GM13977 (cell line): ENCODE results near the gene PTGER1.

ENCODE experiments used
- DNase-seq: peaks from one replicate; pipeline ENCODE4 v3.0.0; 2012; ENCODE audit warnings: low spot score
- in situ Hi-C: fragments of 300-500 bp; cut with MboI; formaldehyde crosslinking; loops from one replicate; pipeline ENCODE4 v1.12.0; 2022; ENCODE audit warnings: low sequenced_read_pairs, low pct_unique_long_range_greater_than_20kb, mixed read lengths, inconsistent platforms; ENCODE audit not compliant: unreplicated experiment
- TF ChIP-seq, protein P1 (sequence below): IDR thresholded peaks from 2 replicates; pipeline ENCODE4 v1.5.1; 2012; ENCODE audit warnings: mild to moderate bottlenecking, control low read depth; ENCODE audit not compliant: insufficient read depth; ENCODE audit errors: extremely low read depth, missing control alignments

The PTGER1 gene

DNA sequence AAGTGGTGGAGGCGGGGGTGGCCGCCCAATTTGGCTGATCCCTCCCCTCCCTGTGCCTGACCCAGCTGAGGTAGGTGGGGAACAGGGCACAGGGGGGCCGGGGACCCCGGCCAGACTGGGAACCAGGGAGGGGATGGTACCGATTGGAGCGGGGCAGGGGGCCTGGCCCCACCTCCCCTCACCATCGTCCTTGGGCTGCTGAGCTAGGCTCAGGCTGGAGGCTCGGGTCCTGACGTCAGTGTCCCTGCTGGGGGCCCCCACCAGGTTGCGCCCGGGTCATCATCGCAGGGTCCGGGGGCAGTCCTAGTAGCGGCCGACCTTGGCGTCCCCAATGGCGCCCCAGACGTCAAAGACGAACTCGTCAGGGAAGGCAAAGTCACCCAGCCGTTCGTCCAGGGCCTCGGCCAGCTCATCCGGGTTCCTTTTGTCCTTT lies 3.0 kb upstream of the PTGER1 start:
- in situ Hi-C loops, result no loop called here
- no peak for DNase-seq
- TF ChIP-seq, protein P1, sequence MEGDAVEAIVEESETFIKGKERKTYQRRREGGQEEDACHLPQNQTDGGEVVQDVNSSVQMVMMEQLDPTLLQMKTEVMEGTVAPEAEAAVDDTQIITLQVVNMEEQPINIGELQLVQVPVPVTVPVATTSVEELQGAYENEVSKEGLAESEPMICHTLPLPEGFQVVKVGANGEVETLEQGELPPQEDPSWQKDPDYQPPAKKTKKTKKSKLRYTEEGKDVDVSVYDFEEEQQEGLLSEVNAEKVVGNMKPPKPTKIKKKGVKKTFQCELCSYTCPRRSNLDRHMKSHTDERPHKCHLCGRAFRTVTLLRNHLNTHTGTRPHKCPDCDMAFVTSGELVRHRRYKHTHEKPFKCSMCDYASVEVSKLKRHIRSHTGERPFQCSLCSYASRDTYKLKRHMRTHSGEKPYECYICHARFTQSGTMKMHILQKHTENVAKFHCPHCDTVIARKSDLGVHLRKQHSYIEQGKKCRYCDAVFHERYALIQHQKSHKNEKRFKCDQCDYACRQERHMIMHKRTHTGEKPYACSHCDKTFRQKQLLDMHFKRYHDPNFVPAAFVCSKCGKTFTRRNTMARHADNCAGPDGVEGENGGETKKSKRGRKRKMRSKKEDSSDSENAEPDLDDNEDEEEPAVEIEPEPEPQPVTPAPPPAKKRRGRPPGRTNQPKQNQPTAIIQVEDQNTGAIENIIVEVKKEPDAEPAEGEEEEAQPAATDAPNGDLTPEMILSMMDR, result no peak

DNA sequence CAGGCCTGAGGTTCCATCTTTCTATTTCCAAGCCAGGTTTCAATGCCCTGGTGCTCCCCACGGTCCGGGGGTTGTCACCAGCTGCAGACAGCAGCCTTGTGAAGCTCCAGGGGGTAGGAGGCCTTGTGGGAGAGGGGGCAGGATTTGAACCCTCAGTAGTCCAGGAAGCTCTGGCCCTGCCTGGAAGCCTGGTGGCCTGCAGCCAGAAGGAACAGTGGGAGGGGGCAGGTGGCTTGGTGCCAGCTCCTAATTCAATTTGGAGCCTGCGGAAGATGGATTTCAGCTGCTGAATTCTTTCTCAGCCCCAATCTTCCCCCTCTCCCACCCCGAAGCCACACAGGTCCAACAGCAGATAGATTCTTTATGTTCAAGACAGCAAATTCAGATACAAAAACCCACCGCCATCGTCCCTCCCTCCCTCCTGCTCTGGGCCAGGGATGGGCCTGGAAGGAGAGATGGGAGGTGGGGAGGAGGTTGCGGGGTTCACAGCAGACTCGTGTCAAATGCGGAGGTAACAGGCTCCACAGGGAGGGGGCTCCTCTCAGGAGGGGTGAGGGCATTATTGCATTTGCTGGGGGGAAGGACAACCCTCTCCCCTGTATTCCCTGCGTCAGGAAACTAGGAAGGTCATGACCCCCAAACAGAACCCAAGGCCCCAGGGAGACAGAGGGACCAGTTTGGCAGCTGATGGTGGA lies 2.4 kb upstream of the PTGER1 start:
- in situ Hi-C loops, result no loop called here
- DNase-seq, result peak; percentile 26
- TF ChIP-seq, protein P1, result no peak

DNA sequence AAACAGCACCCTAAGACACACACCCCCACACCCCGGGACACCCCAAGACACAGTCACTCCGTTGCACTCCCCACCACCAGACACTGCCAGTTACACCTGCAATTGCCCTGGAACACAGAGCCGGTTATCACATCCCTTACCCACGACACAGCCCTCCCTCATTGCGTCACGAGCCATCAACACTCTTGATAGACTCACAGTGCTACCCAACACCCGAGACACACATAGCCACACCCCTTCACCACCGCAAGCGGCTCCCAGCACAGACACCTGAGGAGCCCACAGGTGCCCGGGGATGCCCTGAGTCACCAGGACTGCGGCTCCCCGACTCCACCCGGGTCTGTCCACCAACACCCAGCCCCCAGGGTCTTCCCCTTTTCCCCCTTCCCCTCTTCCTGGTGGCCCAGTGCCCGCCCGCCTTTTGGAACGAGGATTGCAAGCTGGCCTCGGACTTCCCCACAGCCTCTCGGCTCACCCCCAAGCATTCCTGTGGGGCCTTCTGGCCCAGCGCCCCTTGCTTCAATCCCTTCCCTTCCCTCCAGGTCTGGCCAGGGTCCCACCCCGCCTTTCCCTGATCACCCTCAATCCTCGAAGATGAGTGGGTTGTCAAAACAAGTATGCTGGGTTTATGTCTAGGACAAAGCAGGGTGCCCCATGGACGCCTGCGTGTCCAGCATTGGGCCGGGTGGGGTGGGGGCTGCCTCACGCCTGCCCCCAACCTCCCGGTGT lies 1.7 kb upstream of the PTGER1 start:
- in situ Hi-C loops, result no loop called here
- DNase-seq, result peak; percentile 13
- TF ChIP-seq, protein P1, result no peak

DNA sequence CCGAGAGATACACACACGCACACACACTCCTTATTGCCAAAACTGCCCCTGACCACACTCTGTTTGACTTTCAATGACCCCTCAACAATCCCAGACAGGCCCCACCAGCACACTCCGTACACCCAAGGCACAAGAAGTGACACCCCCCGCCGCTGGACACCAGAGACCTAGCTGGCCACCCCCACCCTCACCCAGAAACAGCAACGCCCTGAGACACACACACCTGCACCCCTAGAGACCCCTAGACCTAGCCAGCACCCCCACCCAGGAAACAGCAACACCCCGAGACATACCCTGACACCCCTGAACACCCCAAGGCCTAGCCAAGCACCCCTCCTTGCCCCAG lies 1.1 kb upstream of the PTGER1 start:
- TF ChIP-seq, protein P1, result no peak
- in situ Hi-C loops, result no loop called here
- no peak for DNase-seq

DNA sequence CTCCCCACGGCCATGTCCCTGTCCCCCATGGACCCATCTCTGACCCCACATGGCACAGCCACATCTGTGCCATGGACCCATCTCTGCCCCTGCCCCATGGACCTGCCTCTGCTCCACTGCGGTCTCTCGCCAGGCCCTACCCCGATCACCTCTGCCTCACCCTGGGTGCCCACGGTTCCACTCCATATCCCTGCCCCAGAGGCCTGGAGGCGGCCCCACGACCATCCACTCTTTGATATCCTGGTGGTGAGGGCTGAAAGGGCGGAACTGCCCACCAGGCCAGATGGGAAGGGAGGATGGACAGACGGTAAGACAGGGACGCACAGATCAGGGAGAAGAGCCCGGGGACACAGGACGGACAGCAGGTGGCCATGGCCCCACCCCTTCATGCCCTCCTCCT lies 327 bp downstream of the PTGER1 start:
- DNase-seq, result no peak
- in situ Hi-C loops, result no loop called here
- TF ChIP-seq, protein P1, result no peak

DNA sequence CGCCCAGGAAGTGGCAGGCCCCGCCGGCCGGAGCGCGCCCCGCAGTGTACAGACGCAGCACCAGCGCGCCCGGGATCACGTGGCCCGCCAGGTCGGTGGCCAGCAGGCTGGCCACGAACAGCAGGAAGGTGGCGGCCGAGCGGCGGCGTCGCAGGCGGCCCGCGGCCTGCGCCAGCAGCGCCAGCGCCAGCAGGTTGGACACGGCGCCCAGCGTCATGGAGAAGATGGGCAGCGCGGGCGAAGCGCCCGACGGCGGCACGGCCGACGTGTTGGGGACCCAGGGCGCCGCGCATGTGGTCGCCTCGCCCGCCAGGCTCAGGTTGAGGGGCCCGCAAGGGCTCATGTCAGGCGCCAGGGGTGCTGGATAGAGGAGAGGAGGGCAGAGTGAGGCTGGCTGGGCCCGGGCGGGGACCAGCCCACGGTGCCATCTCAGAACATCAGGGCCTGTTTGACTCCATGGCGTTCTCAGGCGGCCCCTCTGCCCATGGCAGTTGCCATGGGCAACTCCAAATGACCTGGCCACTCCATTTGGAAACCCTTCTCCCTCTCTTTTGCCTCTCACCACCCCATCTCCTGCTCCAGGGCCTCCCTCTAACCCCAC lies 1.1 kb downstream of the PTGER1 start:
- in situ Hi-C loops, result no loop called here
- TF ChIP-seq, protein P1, result no peak
- DNase-seq, result peak; percentile 44
